Liver (tissue), 9 donors: ENCODE results near the gene TLN1. TPM values are rescaled to one million over a fixed set of nuclear protein-coding genes. Genes with fewer than 3 reads are reported as not detected.

ENCODE experiments used
- DNase-seq: peaks from one replicate; pipeline ENCODE4 v3.0.0-alpha.2; 2017; ENCODE audit warnings: low spot score
- H3K27ac ChIP-seq, 2 donors: one replicate each; pipeline ENCODE4 v1.7.0; 2013; ENCODE audit warnings: inconsistent platforms in 2 of 2, low read length in 2 of 2, control low read depth in 1 of 2, low read depth in 1 of 2, mild to moderate bottlenecking in 1 of 2
- H3K27me3 ChIP-seq, 4 donors: one replicate each; pipeline versions ENCODE4 v1.6.1 to v1.7.0; 2013; ENCODE audit warnings: low read length in 3 of 4, inconsistent platforms in 1 of 4, mild to moderate bottlenecking in 1 of 4, moderate library complexity in 1 of 4; ENCODE audit not compliant: control insufficient read depth in 4 of 4, insufficient read depth in 4 of 4
- H3K36me3 ChIP-seq, 4 donors: one replicate each; pipeline versions ENCODE4 v1.6.1 to v1.7.0; 2013; ENCODE audit warnings: low read length in 3 of 4, mild to moderate bottlenecking in 3 of 4, low read depth in 1 of 4, moderate library complexity in 1 of 4; ENCODE audit not compliant: control insufficient read depth in 4 of 4, insufficient read depth in 3 of 4
- H3K4me1 ChIP-seq, 4 donors: one replicate each; pipeline versions ENCODE4 v1.6.1 to v1.7.0; 2013; ENCODE audit warnings: low read length in 3 of 4, mild to moderate bottlenecking in 3 of 4, moderate library complexity in 1 of 4; ENCODE audit not compliant: control insufficient read depth in 4 of 4, insufficient read depth in 4 of 4
- H3K4me3 ChIP-seq, 3 donors: one replicate each; pipeline versions ENCODE4 v1.6.1 to v1.7.0; 2013; ENCODE audit warnings: low read length in 3 of 3, control low read depth in 1 of 3, low read depth in 1 of 3, mild to moderate bottlenecking in 1 of 3
- H3K9ac ChIP-seq, 2 donors: one replicate each; pipeline ENCODE4 v1.7.0; 2013; ENCODE audit warnings: low read length in 2 of 2, mild to moderate bottlenecking in 2 of 2, moderate library complexity in 2 of 2, control low read depth in 1 of 2, low read depth in 1 of 2
- H3K9me3 ChIP-seq, 4 donors: one replicate each; pipeline versions ENCODE4 v1.6.1 to v1.7.0; 2013; ENCODE audit warnings: low read length in 3 of 4; ENCODE audit not compliant: control insufficient read depth in 4 of 4
- ATF3 ChIP-seq: IDR thresholded peaks from 2 replicates; pipeline ENCODE4 v1.6.1; 2016; ENCODE audit warnings: antibody characterized with exemption
- CTCF ChIP-seq: fragments of 150-350 bp; IDR thresholded peaks from 2 replicates; pipeline ENCODE4 v1.5.1; 2017; ENCODE audit warnings: improper control_type of control experiment, low read depth, low read length; ENCODE audit not compliant: missing input control
- EGR1 ChIP-seq, 2 donors: IDR thresholded peaks; 2 replicates each; pipeline ENCODE4 v1.6.1; 2016 to 2018; ENCODE audit warnings: antibody characterized with exemption in 2 of 2, low read depth in 2 of 2
- FOXA1 ChIP-seq: IDR thresholded peaks from 2 replicates; pipeline ENCODE4 v1.6.1; 2016; ENCODE audit warnings: antibody characterized with exemption
- FOXA2 ChIP-seq: IDR thresholded peaks from 2 replicates; pipeline ENCODE4 v1.6.1; 2016; ENCODE audit warnings: antibody characterized with exemption
- GABPA ChIP-seq, 2 donors: IDR thresholded peaks in 1 of 2; conservative IDR thresholded peaks in 1 of 2; 2 replicates each; pipeline ENCODE4 v1.6.1; 2016; ENCODE audit warnings: antibody characterized with exemption in 2 of 2, mild to moderate bottlenecking in 1 of 2, moderate library complexity in 1 of 2
- HNF4A ChIP-seq, 2 donors: conservative IDR thresholded peaks; 2 replicates each; pipeline ENCODE4 v1.6.1; 2016; ENCODE audit warnings: antibody characterized with exemption in 2 of 2, mild to moderate bottlenecking in 2 of 2
- HNF4G ChIP-seq: IDR thresholded peaks from 2 replicates; pipeline ENCODE4 v1.6.1; 2016; ENCODE audit warnings: antibody characterized with exemption
- JUND ChIP-seq, 2 donors: IDR thresholded peaks; 2 replicates each; pipeline ENCODE4 v1.6.1; 2016; ENCODE audit warnings: antibody characterized with exemption in 2 of 2
- MAX ChIP-seq: IDR thresholded peaks from 2 replicates; pipeline ENCODE4 v1.6.1; 2016; ENCODE audit warnings: antibody characterized with exemption
- NR2F2 ChIP-seq: IDR thresholded peaks from 2 replicates; pipeline ENCODE4 v1.6.1; 2016; ENCODE audit warnings: antibody characterized with exemption
- RAD21 ChIP-seq, 2 donors: IDR thresholded peaks; 2 replicates each; pipeline ENCODE4 v1.6.1; 2016; ENCODE audit warnings: antibody characterized with exemption in 2 of 2, mild to moderate bottlenecking in 2 of 2
- REST ChIP-seq: IDR thresholded peaks from 2 replicates; pipeline ENCODE4 v1.6.1; 2016; ENCODE audit warnings: antibody characterized with exemption, mild to moderate bottlenecking
- RXRA ChIP-seq, 2 donors: IDR thresholded peaks; 2 replicates each; pipeline ENCODE4 v1.6.1; 2017 to 2018; ENCODE audit warnings: antibody characterized with exemption in 2 of 2, mild to moderate bottlenecking in 1 of 2
- SP1 ChIP-seq: IDR thresholded peaks from 2 replicates; pipeline ENCODE4 v1.6.1; 2018; ENCODE audit warnings: antibody characterized with exemption, mild to moderate bottlenecking
- TAF1 ChIP-seq: conservative IDR thresholded peaks from 2 replicates; pipeline ENCODE4 v1.6.1; 2016; ENCODE audit warnings: antibody characterized with exemption, mild to moderate bottlenecking
- YY1 ChIP-seq: IDR thresholded peaks from 2 replicates; pipeline ENCODE4 v1.6.1; 2016; ENCODE audit warnings: antibody characterized with exemption, mild to moderate bottlenecking
- WGBS: extraction: QIAGEN DNeasy Blood & Tissue Kit; methylation state at CpG from one replicate; pipeline ENCODE4 v1.1.7; 2013; 5-methylcytosine and 5-hydroxymethylcytosine counted together
- polyA plus RNA-seq, 2 donors: library from polyadenylated mRNA; stranded (reverse) in 1 of 2; unstranded in 1 of 2; fragments of 200-250 nt in 1 of 2; fragments of >200 nt in 1 of 2; fragmentation: Nextera tagmentation in 1 of 2; extraction: Ambion mirVana in 1 of 2; gene quantifications; one replicate each; pipeline versions ENCODE4 v1.2.1 to v1.2.3, GENCODE V29; 2013 to 2015
- total RNA-seq, 2 donors: library from RNA; depleted of rRNA; stranded (reverse); fragments of >200 nt; gene quantifications; one replicate each; pipeline ENCODE4 v1.2.3, GENCODE V29; 2014
- donor health status: healthy.
- donor health status: healthy.
- donor health status: healthy.
- donor health status: healthy.
- donor health status: healthy.

TLN1 gene
- total and polyA plus RNA-seq, 4 donors, result 24.5 to 184 (median 125) TPM

GRCh38 chr9:35723426-35723825 lies 8.6 kb downstream of the TLN1 start:
- TF ChIP-seq NR2F2, result no peak
- no peak for TF ChIP-seq GABPA (IDR thresholded peaks at IDR 0.05 in 1 of 2, conservative IDR thresholded peaks at IDR 0.05 in 1 of 2)
- TF ChIP-seq YY1, result no peak
- TF ChIP-seq HNF4G, result no peak
- TF ChIP-seq RXRA (IDR thresholded peaks at IDR 0.05), result no peak
- TF ChIP-seq REST, result no peak
- TF ChIP-seq MAX, result no peak
- no peak for TF ChIP-seq TAF1
- TF ChIP-seq FOXA1, result no peak
- no peak for TF ChIP-seq SP1
- no peak for TF ChIP-seq ATF3
- no peak for TF ChIP-seq CTCF
- no peak for TF ChIP-seq FOXA2
- no peak for TF ChIP-seq JUND (IDR thresholded peaks at IDR 0.05)
- TF ChIP-seq HNF4A (conservative IDR thresholded peaks at IDR 0.05), result no peak
- H3K4me1 ChIP-seq, result peaks cover 8 to 21% (median 17%) of the 10 kb centered on the region in 4 donors
- no peak overlapping the region for H3K9ac ChIP-seq

GRCh38 chr9:35719546-35719945 lies 12.4 kb downstream of the TLN1 start:
- TF ChIP-seq GABPA (IDR thresholded peaks at IDR 0.05 in 1 of 2, conservative IDR thresholded peaks at IDR 0.05 in 1 of 2) (no peak), RAD21 (IDR thresholded peaks at IDR 0.05) (no peak), FOXA1 (no peak), TAF1 (no peak), ATF3 (no peak), EGR1 (IDR thresholded peaks at IDR 0.05; ENCODE audit: low read depth in 2 of 2) (no peak), FOXA2 (no peak), YY1 (no peak), RXRA (IDR thresholded peaks at IDR 0.05) (no peak), NR2F2 (no peak), REST (no peak), HNF4A (conservative IDR thresholded peaks at IDR 0.05) (no peak), HNF4G (no peak), CTCF (no peak)
- Histone ChIP-seq H3K27me3 (no peaks in the 10 kb centered on the region), H3K4me3 (no peak overlapping the region), H3K36me3 (peaks cover 55 to 97% (median 96%) of the 10 kb centered on the region in 4 donors), H3K27ac (no peak overlapping the region), H3K4me1 (no peaks in the 10 kb centered on the region), H3K9me3 (no peaks in the 10 kb centered on the region), H3K9ac (no peak overlapping the region)
- WGBS, result 96% methylated on average over 4 of the region's 4 CpGs
- no peak for DNase-seq

More at GRCh38 chr9:35723426-35723825, 8.6 kb downstream of the TLN1 start:
- no peak for DNase-seq
- H3K27me3 ChIP-seq, result no peaks in the 10 kb centered on the region
- H3K9me3 ChIP-seq, result no peaks in the 10 kb centered on the region
- H3K4me3 ChIP-seq, result no peak overlapping the region
- H3K27ac ChIP-seq, result no peak overlapping the region
- peaks cover 34 to 71% (median 68%) of the 10 kb centered on the region in 4 donors for H3K36me3 ChIP-seq
- 93% methylated on average over 2 of the region's 2 CpGs for WGBS
